Stromal cell of bone marrow (primary cell): Measurements from ENCODE around the gene CDH2.

Source experiments
- DNase-seq: peaks from one replicate; pipeline ENCODE4 v3.0.0-alpha.2; 2012; ENCODE audit warnings: low read depth

CDH2 gene

DNA sequence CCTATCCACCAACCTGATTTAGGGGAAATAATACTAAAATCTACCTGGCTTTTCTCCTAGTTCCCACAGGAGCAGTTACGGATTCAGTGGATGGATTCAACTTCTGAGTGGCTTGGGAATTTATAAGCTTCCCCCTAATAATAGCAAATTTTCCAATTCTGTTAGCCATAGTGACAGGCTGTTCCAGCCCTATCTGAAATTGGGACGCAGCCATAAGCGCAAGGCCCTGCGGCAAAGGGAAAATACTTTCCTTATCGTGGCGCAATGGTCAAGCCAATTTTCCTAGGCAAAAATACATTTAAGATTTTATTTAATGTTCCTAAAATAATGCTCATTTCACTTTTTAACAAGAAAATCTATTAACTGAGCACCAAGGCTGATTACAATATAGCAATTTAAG, 49.7 kb downstream of the CDH2 start:
- no peak for DNase-seq

DNA sequence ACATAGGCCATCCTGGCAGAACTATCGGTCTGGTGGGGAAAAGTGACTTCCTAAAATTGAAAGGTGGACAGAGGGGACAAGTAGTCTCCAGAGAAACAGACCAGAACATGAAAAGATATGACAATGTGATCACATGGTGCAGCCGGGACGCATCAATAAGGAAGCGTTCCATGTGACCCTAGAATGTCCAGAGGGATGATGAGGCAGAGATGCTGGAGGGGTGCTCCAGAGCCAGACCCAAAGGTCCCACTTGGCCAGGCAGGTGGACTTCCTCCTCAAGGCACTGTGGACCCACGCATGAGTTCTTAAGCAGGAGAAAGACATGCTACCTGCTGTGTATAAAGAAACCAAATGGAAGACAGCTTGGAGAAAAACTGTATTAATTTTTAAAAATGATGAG, 50.2 kb downstream of the CDH2 start:
- DNase-seq, result no peak

DNA sequence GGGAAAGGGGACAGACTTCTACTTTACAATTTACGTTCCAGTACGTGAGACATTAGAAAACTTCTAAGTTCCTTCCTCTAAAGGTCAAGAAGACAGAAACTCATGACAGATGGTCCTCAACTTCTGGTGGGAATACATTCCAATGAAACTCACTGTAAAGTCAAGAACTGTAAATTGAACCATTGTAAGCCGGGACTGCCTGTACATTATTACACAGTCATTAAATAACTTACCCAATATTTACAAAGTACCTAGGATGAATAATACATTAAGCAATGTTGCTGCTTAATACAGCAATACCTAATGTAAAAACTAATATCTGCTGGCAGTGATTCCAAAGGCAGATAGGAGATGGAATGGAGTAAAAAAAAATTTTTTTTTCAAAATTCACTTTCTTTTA, 51.9 kb downstream of the CDH2 start:
- no peak for DNase-seq

DNA sequence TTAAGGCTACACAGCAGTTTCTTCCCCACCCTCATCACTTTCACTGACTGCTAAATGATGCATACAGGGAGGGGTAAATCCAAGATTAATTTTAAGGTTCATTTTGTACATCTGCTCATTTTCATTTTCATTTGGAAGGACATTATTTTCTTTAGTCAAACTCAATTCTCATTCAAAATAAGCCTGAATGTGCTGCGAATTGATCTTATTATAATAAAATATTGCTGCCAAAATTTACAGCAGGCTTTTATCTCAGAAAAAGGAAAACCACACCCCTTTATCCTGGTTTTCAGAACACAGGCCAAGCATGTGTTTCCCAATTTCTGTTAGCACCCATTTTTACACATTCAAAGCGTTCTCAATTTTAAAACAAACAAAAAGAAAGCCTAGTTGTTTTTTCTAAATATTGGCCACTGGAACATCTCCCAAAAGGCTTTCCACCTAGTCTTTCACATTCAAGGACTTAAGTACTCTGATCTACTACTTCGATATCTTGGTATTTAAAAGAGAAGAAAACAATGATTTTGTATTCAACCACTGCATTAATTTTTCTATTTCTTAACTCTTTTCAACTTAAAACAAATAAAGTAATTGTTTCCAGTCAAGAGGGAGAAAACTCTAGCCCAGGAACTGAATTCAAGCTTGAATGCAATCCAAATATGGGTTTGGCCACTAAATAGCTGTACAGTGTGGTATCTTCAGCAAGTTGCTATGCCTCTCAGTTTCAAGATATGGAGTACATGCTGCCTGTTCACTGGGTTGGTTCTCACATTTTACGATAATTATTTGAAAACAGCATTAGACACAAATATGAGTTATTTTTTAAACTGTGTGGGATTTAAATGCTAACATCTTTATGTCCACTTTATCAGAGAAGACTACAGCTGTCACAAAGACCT, 52.5 kb downstream of the CDH2 start:
- no peak for DNase-seq

DNA sequence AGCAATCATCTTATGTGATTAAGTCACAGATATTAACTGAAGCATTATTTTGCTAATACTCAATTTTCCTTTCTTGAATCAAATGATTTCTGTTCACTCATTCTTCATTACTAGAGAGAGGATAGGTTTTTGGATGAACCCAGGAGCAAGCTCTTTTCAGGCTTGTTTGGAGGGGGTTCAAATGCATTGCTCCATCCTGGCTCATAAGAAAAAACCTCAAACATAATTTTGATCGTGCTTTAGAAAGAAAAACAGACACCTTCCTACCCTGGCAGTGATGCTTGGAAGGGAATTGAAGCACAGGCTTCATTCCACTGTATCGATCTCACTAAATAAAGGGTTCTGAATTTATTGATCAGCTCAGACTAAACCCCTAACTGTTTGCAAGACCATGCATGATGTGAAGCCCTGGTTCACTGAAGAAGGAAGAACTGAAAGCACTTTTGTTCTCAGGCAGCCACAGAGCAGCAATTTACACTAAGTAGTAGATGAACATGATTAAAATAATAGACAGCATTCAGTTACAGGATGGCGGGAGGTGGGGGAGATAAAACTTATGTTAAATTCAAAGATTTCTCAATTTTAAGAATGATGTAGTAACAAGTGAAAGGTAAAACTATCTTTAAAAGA, 53.4 kb downstream of the CDH2 start:
- DNase-seq, result no peak

DNA sequence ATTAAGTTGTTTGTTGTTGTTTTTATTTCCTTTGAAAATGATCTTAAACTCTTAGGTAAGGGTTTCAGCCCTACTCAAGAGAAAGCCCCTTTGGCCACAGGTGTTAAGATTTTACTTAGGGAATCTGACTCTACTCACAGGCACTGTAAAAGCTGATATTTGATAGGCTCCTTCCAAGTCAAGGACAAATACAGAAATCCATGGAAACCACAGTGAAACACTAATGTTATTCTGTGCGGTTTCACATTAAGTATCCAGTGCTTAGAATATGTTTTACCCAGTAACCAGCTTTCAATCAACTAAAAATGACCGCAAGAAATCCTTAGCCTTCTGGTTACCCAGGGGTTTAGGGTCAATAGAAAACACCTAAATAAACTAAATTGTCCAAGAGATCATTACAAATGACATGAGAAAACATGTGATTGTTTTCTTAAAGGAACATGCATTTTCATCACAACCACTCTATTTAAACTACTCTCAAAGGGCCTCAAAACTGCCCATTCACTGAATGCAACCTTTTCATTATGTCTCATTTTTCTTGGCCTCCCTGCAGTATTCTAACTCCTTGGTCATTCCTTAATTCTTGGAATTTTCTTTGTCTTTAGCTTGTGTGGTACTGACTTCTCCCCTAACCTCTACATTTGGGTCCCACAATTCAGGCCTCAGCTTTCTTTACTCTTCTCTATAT, 56.0 kb downstream of the CDH2 start:
- DNase-seq, result peak; percentile 48

DNA sequence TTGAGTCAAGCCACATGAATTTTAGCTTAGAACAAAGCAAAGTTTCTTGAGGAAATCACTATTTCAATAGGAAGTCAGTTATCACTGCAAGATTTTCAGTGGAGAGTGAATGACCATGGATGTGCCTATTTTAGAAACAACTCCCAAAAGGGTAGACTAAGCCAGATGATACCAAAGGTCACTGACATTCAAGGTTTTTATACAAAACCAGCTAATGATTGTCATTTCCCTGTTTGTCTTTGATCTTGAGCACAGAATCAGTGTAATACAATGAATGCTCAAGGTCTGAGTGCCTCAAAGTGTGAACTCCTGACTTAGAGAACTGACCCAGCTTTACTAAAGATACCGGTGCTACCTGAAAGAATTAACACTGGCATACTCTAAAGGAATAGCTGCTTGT, 60.5 kb downstream of the CDH2 start:
- DNase-seq, result no peak

DNA sequence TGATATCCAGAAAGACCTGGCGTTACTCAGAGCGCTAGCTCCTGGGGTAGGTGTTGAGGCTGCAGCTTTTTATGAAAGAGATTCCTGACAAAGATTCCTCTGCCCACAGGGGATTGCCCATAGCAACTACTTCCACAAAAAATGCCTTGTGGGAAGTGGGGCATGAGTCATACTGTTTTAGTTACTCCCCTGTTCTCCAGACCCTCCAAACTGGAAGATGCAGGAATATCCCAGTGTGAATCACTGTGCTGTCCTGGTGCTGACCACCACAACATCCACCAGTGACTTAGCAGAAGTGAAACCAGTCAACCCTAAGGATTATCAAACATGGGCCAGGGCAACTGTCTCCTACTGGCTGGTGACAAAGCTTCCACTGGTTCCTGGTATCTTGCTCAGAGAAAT, 61.8 kb downstream of the CDH2 start:
- DNase-seq, result peak; percentile 77

DNA sequence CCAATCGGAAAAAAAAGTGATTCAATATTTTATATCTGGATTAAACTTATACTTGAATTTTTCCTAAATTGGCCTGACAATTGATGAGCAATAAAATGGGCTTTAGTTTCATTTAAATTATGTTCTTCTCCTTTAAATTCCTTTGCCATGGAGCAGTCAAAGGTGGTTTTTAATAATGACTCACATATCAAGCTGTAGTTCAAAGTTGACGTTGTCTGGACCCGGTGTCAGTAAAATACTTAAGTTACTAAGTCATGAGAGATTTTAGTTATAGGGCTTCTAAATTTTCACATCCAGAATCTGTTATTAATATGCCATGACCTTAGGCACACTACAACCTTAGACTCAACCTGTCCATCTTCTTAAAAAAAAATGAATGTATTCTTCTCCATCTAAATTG, 62.5 kb downstream of the CDH2 start:
- DNase-seq, result no peak

DNA sequence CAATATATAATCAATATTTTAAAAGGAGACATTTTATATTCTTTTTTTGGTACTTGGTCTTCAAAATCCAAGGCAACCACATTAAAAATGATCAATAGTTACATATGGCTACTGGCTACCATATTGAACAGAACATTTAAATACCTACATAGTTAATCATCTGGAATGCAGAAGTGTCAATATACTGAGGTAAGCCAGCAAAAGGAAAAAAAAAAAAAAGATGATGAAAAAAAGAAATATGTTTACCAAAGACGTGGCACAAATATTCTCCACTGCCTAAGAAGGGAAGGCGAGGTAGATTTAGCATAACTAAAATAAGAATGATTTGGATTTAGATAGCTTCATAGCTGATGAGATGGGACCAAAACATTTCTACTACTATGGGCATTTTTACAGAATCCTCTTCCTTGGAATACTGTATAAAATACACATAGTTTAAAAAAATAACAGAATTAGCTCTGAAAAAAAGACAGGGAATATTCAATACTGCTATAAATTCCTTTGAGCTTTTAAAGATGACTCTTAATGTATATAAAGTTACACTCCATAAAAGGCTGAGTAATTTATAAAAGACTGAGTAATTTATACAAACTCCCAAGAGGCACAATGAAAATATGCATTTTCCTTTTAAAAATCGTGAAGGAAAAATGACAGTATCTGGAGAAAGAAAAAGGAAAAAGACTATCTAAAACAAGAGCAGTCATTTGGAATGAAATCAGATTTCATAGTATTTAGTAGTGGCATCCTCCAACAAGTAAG, 63.5 kb downstream of the CDH2 start:
- DNase-seq, result no peak

DNA sequence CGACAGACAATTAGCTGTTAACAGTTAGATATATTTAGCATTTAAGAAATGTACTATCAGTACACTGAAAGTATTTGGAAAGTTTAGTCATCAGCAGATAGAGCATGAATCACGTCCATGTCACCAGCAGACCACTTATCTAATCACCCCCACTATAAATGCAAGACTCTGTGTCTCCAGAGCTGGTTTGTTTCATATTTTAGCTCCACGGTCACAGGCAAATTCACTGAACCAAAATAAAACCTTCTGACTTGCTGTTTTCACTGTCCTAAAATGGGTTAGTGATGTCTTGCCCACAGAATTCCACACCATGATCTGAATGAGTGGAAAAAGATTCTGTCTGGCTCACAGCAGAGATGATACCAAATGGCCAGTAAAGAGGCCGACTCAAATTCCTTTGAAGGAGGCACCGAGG, 64.9 kb downstream of the CDH2 start:
- DNase-seq, result peak; percentile 42

DNA sequence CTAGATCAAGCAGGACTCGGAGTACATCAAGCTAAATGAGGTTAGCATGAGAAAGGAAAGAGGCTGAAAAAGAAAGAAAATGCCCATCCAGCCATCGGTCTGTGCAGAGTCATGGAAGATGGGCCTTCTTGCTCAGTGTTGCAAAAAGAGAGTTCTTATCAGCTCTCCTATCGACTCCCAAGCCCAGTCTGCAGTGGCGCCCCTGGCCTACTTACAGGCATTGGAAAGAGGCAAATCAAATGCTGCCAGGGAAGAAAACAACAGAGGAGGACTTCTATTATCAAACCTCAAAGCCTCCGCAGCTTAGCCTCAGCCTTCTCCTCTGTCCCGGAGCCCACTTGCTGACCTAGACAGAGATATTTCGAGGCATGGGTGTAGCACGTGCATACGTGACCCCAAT, 66.0 kb downstream of the CDH2 start:
- DNase-seq, result no peak

DNA sequence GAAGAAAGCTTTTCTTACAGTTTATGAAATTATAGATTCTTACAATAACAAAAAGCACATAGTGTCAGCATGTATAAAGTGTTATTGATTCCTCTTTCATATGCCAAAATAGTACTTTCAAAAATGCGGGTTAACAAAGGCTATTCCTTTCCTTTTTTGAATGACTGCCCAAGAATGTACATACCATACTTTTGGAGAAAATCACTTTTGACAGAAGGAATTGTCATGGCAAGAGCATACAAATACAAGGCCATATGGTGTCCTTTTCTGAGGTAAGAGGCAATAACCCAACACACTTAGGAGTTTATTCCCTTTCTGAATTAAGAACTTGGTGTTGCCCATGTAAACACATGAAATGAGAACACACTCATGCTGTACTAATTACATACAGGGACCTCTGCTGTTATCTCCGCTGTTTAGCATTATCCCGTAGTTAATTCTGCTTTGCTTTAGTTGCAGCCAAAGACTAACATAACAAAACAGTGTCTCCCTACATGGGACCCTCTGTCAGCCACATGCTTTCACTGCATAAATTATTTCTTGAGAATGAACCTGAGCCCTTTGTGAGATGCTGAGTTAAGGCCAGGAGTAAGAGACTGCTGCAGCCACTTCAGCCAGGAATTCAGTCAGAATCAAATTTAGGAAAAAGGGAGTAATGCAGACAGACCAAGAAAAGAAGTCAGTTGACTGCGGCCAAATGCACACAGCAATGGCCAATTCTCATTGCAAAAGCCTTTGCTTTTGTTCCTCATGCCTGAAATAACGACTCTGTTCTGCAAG, 67.0 kb downstream of the CDH2 start:
- DNase-seq, result no peak

DNA sequence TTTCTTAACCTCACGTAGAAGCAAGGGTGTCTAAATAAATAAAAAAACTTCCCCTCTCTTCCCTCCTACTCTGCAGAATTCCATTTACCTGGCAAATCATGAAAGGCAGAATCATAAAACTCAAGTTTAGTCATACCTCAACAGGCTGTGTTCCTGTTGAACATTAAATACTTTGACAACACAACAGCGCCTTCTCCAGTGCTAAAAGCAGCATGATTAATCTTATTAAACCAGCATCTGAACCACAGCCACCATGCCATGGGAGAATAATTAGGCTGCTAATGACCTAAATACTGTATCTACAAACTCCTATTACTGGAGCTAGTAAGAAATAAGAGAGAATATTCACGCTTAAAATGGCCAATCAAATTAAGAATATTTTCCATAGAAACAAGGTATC, 68.1 kb downstream of the CDH2 start:
- DNase-seq, result no peak

DNA sequence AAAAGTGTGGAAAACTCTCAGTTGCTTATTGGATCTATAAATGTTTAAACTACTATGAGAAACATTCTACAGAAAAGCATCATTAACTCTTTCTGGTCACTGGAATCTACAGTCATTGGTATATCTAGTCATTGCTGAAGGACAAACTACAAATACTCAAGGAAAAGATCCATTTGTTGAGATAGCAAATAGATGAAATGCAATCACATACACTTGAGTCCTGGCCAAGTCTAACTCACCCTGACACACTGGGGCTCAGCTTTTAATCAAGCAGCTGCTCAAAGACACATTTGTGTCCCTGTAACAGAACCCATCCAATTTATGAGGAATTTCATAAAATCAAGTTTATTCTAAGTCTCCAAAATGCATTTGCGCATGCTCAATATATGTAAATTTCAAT, 68.7 kb downstream of the CDH2 start:
- no peak for DNase-seq

DNA sequence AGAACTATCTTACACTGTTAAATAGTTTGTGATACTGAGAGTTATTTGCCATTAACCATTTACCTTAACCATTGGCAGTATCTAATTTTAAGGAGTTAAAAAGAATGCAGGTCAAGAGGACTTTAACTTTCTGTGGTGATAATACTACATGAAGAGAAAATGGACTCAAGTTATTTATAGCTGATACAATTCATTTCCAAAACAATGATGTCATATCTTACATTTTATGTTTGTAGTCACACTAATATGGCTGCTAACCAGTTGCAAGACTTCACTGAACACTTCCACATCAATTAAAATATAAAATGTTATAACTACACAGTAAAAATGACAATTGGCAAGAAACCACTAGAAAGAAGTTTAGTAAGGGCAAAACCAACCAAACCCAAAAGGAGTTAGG, 77.7 kb downstream of the CDH2 start:
- no peak for DNase-seq

DNA sequence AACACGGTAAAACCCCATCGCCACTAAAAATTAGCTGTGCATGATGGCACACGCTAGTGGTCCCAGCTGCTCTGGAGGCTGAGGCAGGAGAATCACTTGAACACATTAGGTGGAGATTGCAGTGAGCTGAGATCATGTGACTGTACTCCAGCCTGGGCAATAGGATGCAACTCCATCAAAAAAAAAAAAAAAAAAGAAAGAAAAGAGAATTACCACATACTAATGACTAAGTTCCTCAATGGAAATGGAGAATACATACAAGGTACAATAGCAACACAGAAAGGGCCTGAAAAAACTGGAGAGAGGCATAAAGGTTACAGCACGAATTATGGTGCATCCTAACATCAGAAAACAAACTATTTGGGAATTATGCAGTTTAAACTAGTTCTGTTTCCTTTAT, 81.3 kb downstream of the CDH2 start:
- no peak for DNase-seq

DNA sequence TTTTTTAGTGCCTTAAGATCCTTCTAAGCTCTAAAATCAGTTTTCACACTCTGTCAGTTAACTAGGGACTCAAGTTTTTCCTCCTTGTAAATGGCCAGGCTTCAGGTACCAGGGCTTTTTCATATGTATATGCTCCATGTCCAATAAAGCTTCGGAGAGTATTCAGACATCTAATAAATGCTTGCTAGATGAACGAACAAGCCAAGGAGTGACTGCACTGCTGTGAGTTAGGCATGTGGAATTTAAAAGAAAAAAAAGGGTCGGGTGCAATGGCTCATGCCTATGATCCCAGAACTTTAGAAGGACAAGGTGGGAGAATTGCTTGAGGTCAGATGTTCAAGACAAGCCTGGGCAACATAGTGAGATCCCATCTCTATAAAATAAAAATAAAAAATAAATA, 81.9 kb downstream of the CDH2 start:
- no peak for DNase-seq

DNA sequence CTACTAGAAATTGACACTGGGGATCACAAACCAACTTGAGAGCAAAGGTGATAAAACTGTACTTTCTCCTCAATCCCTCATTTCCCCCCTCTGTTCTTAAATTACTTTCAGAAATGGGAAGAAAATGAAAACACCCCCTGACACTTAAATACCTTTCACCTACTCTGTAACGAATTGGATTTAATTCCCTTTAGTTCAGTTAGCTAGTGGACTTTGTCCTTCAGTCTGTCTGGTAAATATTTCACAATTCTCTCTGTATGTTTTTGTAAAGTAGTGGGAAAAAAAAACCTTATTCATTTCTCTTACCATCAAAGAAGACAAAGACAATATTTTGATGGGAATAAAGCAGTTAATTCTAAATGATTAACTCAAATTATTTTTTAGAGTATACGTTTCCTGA, 85.7 kb downstream of the CDH2 start:
- DNase-seq, result no peak

DNA sequence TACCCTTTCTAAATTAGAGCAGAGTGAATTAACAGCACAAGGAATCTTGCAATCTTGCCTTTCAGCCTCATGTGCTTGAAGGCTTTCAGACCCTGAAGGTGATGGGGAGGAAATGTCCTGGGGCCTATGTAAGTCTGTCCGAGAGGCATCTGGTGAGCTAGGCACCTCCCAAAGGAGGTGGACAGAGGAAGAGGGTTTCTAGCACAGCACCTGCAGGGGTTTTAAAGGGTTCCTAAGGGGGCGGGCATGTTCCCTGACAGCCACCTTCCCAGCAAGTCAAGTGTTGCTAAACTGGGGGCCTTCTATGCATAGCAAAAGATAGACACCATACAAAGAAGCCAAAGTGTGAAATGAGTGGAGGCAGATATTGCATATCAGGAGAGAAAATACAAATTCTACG, 88.5 kb downstream of the CDH2 start:
- DNase-seq, result no peak

DNA sequence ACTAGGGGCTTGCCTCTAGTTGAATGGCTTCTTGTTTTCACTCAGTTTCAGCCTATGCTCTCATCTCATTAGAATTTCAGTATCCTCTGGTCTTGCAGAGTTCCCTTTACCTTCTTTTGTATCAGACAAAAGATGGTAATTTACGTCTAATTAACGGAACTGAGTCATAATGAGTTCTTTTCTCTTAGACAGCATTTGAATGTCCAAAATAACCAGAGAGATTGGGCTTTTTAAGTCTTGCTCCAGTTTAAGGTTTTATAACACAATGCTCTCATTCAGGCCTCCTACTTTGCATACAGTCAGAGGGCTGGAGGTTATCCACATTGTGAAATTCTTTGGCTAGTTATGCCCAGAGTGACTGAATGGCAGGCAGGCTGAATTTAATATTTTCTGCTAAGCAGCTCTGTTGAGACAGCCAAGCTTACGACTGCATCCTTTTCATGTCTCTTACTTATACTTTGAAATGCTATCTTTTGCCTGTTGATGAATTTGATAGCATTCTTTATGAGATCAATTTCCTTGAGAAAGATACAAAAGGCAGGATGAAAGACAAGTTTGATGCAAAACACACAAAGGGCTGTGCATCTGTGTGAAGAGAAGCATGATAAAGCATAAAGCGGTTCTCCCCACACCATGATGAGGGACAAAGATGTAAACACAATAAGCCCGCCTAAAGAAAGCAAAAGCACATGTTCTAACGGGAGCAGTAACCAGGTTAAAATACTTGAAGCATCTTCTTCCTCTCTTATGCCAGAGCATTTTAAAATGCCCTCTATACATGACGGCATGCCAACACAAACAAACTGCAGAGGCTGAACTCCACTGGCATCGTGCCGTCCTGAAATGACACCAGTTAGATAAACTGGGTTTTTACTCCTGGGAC, 90.0 kb downstream of the CDH2 start:
- peak; percentile 65 for DNase-seq
